ENCODE measurements around the gene TUBG2.
"Not testable (repeated sequence)": the region's sequence is repeated elsewhere in the genome, so short reads cannot be mapped to it uniquely, and the experiment has no call there.

The TUBG2 gene

DNA sequence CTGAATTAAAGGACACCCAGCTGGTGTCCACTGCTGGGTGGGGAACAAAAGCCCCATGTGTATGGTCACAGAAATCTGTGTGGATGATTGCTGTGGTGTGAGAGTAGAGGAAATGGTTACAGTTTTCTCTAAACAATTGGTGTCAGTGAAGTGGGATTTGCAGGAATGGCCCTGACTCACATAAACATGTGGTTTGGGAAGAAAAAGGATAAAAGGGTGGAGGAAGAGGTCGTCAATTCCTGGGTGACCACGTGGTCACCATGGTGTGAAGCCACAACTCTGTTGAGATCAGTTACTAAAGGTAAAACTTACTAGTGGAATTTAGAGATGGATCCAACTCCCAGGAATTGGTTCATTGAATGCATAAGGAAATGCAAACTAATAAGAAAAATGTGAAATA is 3.6 kb upstream of the TUBG2 start:
- DNase-seq = no peak

DNA sequence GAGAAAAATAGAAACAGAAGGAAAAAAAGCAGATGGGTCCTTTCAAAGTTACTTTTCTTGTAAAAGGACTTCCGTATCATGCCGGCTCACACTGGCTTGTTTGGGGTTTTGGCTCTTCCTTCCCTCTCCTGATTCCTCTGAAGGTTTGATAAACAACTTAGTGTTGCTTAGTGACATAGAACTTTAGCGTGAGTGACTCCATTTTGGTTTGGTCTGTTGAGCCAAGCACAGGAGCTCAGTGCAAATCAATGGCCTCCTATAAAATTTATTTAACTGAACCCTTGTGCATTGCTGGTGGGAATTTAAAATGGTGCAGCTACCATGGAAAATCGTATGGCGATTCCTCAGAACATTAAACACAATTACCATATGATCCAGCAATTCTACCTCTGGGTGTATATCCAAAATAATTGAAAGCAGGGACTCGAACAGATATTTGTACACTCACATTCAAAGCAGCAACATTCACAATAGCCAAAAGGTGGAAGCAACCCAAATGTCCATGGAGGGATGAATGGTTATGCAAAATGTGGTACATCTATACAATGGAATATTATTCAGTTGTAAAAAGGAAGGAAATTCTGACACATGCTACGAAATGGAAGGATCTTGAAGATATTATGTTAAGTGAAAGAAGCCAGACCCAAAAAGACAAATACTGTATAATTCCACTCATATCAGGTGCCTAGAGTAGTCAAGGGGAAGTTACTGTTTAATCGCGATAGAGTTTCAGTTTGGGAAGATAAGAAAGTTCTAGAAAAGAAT is 1.1 kb upstream of the TUBG2 start:
- DNase-seq = no peak

DNA sequence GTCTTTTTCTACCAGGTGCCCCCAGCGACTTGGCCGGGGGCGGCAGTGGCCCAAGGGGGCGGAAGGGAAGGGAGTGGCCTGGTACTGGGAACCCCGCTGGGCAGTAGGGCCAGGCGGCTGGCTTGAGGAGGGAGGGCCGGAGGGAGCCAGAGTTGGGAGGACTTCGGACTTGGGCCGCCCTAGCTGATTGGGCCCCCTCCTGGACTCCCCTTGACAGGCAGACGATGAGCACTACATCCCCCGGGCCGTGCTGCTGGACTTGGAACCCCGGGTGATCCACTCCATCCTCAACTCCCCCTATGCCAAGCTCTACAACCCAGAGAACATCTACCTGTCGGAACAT is 819 bp downstream of the TUBG2 start:
- DNase-seq = not testable (repeated sequence)

DNA sequence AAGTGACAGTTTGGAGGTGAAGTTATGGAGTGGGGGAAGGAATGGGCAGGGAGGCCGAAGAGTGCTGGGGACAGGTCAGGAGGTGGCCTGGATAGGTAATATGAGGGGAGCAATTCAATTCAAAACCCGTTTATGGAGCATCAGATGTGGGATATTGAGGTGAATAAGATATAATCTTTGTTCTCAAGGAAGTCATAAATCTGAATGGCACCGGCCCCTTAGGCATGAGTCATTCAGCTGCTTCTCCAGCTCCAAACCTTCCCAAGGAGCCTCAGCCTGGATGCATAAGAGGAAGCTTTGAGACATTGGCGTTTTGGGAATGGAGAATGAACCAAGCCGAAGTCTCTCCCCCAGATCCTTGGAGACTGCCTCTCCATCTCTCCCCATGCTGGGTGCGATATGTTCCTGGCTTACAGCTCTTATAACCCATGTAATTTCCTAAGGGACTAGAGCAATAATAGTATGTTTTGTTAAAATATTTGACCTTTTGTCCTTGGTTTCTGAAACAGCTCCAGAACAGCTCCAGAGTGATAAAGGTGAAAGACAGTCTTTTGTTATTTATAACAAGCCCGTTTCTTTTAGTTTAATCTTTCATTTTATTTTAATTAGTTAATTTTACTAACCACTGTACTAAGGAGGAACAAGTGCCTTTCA is 1.7 kb downstream of the TUBG2 start:
- DNase-seq = no peak

DNA sequence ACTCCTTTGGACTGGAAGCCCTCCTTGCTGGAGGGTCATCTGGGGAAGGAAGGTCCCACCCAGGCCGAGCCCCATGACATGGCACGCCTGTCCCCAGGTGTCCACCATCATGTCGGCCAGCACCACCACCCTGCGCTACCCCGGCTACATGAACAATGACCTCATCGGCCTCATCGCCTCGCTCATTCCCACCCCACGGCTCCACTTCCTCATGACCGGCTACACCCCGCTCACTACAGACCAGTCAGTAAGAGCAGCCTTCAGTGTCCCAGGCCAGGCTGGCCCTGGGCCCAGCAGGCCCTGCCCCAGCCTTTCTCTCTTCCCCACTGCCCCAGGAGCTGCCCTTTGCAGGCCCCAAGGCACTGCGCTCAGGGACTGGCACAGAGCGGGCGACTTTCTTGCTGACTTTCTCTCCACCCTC is 6.5 kb downstream of the TUBG2 start:
- DNase-seq = no peak

DNA sequence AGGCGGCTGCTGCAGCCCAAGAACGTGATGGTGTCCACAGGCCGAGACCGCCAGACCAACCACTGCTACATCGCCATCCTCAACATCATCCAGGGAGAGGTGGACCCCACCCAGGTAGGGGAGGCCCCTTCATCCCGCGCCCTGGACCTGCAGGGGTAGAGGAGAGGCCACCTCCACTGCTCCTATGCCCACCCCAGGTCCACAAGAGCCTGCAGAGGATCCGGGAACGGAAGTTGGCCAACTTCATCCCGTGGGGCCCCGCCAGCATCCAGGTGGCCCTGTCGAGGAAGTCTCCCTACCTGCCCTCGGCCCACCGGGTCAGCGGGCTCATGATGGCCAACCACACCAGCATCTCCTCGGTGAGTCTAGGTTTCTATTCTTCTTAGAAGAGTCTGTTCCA is 7.0 kb downstream of the TUBG2 start:
- not testable (repeated sequence) for DNase-seq

DNA sequence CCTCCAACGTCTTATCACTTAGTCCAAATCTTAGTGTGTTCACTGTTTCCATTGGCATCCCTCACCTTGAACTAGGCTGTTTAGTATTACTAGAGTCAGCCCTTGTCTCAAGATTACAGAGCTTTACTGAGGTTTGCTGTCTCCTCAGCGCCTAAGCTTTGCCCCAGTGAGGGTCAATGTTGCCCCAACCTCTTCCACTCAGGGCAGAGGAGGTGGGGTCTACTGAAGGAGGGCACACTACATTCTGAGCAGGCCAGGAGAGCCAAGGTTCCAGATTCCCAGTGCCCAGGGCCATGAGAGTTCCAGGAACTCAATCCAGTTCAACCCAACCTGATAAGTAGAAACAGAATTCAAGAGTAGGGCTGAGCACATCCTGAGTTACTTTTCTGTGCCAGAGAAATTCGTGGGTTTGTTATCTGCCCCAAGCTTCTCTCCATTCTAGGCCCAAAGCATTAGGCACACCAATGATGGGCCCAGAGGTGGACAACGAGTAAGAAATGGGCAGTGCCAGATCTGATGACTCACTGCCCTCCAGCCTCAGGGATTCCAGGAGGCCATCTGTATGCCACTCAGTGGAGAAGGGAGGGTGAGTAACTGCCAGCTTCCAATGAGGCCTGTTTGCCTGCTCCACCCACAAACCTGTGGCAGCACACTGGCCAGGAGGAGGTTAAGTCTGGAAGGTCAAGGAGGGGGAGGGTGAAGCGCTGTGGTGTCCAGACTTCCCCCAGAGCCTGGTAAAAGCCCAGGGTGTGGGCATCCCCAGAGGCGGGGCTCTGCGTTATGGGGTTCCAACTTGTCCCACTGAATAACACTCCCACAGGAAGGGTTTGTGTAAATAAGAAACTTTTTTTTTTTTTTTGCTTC is 8.2 kb downstream of the TUBG2 start:
- DNase-seq = no peak

DNA sequence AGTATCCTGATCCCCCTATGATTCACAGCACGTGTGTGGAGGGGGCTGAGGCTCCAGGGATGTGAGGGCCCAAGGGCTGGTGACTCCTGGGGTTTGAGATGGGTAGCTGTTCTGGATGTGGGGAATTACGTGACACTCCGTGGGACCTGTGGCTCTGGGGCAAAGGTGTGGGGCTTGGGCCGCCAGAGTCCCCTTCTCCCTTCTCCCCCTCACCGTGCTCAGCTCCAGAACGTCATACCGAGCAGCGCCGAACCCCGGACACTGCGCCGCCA is 10.6 kb downstream of the TUBG2 start:
- DNase-seq = no peak

DNA sequence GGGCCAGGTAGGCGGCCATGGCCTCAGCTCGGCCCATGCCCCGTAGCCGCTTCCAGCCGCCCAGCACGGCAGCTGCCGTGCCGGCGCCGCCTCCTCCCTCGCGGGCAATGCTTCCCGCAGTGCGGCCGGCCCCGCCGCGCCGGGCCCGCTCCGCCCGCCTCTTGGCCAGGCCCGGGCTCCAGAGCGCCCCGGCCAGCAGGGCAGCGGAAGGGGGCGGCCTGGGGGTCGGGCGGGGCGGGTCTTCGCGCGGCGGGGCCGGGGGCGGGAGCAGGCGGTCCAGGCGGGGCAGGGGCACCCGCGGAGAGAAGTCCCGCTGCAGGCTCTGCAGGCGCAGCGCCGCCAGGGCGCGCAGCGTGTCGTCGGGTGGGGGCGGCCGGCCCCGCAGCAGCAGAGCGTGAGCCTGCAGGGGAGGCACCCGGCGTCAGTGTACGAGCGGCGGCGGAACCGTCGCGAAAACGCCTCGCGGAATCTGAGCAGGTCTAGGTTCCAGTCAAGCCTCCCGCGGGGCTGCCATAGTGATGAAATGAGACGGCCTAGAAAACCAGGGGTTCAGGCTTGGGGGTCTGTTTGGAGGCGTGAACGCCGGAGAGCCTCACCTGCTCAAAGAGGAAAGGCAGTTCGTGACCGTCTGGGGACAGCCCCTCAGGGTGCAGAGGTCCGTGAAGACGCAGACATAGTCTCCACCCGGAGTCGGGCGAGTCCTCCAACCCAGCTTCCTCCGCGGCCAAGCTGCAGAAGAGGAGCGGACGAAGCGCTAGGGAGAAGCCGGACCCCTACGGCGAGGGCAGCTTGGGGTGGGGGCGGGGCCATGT is 11.1 kb downstream of the TUBG2 start:
- DNase-seq = no peak

DNA sequence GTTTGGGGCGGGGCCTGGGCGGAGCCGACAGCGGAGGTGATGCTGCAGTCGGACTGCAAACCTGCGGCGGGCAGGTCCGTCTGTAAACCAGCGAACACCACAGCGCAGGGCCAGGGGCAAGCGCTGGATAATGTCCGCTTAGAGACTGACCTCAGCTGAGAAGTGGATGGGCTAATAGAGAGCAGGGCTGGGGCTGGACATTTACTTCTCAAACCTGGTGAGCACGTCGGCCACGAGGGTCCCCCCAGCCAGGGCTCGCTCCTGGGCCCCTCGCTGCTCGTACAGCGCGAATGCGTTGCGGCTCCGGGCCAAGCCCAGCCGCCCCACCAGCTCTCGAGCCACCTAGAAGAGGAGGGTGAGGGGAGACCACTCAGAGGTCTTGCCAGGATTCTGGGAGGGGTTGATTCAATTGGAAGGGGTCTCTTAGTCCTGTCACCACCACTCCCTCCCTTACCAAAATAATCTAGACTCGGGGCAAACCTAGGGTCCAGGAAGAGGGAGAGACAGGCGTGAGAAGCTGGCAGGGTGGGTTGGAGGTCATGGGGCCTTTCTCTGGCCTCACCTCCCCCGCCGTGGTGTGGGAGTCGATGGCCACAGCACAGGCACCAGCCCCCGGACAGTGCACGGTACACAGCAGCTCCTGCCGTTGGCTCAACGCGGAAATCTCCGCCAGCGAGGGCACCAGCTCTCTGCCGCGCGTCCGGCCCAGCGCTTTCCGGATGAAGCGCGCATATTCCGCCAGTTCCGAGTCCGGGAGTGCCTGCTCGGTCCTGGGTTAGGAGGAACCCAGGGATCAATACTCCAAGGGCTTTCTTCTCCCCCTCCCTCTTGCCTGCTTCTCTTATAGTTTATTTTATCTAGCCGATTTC is 11.9 kb downstream of the TUBG2 start:
- no peak for DNase-seq

DNA sequence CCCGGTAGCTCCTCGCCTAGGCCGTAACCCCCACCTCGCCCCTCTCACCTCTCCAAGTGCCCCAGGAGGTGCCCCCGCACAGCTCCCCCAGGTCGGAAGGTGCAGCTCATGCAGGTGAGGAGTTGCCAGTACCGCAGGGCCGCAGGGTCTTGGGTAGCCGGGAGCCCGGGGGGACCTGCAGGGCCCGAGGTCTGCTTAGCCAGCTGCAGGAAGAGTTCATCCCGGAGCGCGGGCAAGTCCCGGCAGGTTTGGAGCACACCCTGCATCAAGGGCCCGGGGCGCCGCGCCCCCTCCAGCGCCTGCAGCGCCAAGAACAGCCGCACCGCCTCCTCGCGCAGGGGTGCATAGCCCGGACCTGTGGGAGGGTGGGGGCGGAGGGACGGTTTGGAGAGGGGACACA is 13.0 kb downstream of the TUBG2 start:
- DNase-seq = no peak

DNA sequence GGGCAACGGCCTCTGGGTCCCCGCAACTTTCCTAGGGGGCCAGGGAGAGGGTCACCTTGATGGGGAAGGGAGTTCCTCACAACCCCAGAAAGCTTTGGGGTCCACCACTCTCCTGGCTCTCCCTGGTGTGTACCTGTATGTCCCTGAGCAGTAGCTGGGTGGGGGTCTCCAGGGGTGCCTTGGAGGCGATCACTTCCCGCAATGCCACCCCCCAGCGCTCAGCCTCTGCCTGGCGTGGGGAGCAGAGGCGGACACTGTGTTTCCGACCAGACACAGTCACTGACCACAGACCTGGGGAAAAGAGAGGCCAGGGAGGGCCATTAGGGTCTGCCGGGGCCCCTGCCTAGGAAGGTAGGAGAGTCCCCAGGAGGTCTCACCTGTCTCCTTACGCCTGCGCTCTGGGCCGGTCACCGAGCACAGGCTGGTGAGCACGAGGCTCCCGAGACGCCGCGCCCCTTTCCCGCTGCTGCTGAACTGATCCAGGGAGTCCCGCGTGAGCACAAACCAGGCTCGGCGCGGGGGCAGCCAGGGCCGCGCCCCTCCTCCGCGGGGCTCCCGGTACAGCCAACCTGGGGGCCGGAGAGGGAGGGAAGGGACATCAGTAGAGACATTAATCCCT is 14.3 kb downstream of the TUBG2 start:
- no peak for DNase-seq

DNA sequence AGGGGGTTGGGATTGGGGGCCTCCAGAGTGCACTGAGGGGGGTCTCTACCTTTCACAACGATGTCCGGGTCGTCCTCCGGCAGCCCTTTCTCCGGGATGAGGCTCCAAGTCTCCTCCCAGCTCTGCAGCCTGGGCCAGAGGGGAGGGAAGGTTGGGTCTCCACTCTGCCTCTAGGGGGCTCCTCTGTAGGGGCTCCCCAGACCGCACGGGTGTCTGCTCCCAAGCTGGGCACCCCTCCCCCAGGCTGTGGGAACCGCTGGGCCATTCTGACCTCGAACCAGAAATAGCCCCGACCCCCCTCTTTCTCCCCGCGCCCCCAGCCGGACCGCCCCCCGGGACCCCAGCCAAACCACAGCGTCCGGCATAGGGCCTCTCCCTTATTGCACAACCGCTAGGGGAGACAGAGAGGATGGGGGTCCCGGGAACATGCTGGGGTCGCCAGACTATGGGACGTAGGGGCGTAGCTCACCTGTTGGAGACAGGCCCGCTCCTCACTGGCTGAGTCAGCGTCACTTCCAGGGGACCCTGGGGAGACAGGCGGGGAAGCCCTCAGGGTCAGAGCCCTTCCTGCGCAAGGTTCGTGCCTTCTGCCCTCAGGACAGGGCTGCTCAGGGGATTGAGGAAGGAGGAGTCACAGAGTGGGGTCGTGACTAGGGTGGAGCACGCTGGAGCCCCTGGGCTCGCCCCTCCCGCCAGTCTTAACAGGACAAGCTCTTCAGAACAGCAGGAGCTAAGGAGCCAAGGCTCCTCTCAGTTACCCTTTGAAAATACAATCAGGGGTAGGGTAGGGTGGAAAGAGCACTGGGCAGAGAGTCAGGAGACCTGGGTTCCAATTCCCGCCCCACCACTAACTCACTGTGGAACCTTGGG is 15.0 kb downstream of the TUBG2 start:
- peak in 1 of 2 experiments; percentile 24 for DNase-seq

DNA sequence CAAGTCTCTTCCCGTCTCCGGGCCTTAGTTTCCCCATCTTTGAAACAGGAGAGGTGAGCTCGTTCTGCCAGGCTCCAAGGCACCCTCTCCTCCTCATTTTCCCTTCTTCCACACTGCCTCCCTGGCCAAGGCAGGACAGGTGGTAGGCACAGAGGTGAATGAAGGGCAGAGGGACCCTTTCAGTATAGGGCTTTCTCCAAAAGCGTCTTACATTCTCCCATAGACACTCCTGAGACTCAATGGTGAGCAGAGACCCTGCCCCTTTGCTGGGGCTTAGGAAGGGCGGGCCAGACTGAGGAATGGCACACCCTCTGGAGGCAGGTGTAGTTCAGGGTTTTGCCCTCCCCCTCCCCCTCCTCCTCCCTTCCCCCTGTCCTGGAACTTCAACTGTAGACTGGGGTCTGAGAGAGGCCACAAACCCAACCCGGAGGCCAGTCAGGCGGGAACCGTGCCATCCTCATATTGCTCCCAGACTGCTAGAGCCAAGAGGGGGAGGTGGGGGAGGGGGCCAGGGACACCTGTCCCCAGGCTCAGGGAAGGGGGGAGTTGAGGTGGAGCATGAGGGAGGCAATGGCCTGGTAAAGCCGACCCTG is 15.8 kb downstream of the TUBG2 start:
- DNase-seq = peak in 1 of 2 experiments; percentile 45

DNA sequence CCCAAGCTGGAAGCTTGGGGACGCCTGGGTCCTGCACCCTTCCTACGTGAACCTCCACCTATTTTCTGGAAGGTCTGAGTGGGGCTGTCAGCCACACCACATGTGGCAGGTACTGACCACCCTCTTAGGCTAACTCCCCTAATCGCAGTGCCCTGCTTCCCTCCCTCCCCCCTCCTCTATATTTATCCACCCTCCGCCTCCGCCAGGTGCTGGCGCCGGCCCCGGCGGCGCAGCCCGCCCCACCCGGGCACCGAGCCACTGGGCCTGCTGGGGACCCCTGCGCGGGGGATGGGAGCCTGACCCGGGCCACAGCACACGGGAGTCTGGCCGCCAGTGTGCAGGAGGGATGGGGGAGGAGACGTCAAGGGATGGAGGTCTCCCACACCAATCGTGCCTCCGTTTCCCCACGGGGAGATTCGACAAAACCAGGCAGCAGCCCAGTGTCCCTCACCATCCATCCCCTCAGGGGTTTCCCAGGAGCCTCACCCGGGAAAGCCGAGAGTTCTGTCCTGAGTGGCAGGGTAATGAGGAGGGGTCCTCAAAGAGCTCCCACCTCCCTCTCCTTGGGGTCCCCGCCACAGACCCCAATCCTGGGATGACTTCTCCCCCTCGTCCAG is 16.4 kb downstream of the TUBG2 start:
- peak; percentile 12 to 38 for DNase-seq

DNA sequence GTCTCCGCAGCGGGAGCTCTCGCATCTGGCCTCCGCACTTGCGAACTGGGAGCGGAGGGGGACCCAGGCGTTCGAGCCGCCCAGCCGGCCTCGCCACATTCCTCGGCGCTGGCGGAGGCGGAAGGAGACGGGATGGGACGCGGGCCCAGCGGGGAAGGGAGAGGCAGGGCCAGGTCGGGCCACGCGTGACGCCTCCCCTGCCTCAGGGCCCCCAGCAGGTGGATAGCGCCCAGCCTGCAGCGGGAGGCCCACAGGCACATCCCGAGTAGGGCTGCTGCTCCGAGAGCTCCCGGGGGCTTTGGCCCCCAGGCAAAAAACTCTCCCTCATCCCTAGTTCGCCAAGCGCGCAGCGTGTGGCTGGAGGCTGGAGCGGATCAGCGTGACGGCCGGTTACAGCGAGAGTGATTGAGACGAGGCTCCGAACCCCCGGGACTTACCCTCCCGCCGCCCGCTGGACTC is 16.9 kb downstream of the TUBG2 start:
- DNase-seq = peak in 1 of 2 experiments; percentile 44

DNA sequence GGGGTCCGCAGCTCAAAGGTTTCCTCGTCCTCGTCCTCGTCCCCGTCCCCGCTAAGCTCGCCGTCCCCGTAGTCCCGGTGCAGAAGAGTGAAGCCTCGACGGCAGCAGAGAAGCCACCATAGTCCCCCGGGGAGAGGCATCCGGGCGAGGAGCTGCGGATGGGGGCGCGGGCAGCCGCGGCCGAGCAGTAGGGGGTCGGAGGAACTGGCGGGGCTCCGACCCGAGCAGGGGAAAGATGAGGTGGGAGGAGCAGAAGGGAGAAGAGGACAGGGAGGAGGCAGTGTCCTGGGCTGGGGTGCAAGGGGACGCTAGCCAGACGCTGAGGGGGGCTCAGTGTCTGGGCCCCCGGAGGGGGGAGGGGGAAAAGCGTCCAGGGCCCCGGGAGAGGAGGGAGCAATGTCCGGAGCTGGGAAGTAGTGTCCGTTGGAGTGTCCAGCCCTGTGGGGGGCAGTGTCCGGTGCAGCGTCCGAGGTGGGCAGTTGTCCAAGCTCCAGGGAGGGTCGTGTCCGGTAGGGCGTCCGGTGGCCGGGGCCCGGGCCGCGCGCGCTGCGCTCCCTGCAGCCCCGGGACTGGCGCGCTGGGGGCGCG is 17.4 kb downstream of the TUBG2 start, which contains the start of gene PLEKHH3:
TSS of gene PLEKHH3 (minus strand) at position 571 of the 588 bp plus-strand sequence. CDS start at position 140, 431 bp downstream.
- DNase-seq = no peak

DNA sequence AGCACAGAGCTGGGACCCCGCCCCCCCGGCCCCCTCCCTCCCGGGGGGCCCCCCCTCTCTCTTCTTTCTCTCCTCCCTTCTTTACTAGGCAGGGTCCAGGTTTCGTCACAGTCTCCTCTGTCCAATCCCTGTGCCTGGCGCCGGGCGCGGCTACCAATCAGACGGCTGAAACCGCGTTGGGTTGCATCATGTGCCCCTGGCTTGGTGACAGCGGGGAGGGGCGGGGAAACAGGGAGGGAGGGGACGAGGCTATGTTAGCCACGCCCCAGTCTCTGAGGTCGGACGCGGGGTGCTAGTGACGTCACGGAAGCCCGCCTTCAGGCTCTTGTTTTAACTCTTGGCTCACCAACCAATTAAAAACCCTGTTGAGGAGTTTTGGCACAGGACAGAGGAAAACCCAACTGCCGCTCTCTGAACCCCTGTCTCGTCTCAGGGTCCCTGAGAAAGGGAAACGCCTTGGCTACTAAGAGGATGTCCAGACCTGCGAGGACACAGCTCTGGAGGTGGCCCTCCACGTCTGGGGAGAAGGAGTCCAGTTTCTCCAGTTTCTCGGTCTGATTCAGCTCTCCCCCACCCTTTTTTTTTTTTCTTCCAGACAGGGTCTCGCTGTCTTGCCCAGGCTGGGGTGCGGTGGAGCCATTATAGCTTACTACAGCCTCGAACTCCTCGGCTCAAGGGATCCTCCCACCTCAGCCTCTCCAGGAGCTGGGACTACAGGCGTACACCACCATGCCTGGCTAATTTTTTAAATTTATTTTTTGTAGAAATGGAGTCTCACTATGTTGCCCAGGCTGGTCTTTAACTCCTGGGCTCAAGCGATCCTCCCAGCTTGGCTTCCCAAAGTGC is 18.2 kb downstream of the TUBG2 start:
- DNase-seq = peak; percentile 100

Data from NCI-H524 (cell line).